ENCODE data around the gene MAP7D1. TPM values are rescaled to one million over a fixed set of nuclear protein-coding genes. Genes with fewer than 3 reads are reported as not detected.

Gene MAP7D1
- total and polyA plus RNA-seq, 10 of the 15 experiments (the other 5 are each of a cell fraction or from before 2014, with no cell fraction given) = 4.4 to 97.6 (median 24.2) TPM

DNA sequence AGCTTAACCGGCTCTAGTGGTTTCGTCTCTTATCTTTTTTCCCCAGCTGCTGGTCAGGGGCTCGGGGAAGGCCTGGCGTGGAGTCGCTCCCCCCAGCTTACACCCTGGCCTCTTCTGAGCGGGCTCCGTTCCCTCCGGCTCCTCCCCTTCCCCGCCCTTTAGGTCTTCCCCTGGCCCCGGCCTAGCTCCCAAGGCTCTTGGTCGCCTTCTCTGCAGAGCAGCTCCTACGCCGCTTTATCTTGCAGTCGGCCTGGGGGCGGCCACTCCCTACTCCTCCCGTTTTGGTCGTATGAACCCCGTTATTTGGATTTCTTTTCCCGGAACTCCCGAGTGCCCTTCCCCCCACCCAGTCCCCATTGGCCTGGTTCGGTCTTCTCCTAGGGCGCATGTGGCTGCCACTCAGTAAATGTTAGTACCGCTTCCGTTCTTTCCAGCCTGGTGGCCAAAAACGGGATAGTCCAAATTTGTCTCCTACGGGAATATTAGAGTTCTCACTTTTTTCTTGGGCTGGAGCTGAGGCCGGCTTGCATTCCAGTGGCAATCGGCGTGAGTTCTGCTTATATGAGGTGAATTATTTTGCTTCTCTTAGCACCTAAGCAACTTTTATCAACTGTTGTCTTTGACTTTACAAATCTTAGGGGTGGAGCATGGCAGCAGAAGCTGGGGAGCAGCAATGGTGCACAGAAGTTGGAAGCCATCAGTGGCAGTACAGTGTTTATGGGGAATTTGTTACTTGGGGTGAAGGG is 68.8 kb downstream of the MAP7D1 start (continued):
- TF ChIP-seq CEBPB (IDR thresholded peaks at IDR 0.05; ENCODE audit: borderline replicate concordance in 1 of 2, low read depth in 2 of 2, low read length in 2 of 2) (no peak), STAT1 (conservative IDR thresholded peaks at IDR 0.05) (no peak), IRF4 (IDR thresholded peaks at IDR 0.05; ENCODE audit: low read depth, low read length) (no peak), CBX3 (IDR thresholded peaks at IDR 0.05; ENCODE audit: borderline replicate concordance, low read depth) (no peak), SP1 (IDR thresholded peaks at IDR 0.05; ENCODE audit: low read depth, low read length) (peak; percentile 46), ZBED1 (IDR thresholded peaks at IDR 0.05; ENCODE audit: borderline replicate concordance) (no peak), ATF7 (IDR thresholded peaks at IDR 0.05; ENCODE audit: low read depth) (no peak)
- TF ChIP-seq, protein P1, sequence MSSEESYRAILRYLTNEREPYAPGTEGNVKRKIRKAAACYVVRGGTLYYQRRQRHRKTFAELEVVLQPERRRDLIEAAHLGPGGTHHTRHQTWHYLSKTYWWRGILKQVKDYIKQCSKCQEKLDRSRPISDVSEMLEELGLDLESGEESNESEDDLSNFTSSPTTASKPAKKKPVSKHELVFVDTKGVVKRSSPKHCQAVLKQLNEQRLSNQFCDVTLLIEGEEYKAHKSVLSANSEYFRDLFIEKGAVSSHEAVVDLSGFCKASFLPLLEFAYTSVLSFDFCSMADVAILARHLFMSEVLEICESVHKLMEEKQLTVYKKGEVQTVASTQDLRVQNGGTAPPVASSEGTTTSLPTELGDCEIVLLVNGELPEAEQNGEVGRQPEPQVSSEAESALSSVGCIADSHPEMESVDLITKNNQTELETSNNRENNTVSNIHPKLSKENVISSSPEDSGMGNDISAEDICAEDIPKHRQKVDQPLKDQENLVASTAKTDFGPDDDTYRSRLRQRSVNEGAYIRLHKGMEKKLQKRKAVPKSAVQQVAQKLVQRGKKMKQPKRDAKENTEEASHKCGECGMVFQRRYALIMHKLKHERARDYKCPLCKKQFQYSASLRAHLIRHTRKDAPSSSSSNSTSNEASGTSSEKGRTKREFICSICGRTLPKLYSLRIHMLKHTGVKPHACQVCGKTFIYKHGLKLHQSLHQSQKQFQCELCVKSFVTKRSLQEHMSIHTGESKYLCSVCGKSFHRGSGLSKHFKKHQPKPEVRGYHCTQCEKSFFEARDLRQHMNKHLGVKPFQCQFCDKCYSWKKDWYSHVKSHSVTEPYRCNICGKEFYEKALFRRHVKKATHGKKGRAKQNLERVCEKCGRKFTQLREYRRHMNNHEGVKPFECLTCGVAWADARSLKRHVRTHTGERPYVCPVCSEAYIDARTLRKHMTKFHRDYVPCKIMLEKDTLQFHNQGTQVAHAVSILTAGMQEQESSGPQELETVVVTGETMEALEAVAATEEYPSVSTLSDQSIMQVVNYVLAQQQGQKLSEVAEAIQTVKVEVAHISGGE (CRISPR knock-in tag; IDR thresholded peaks at IDR 0.05) = no peak
- TF ChIP-seq, protein P2, sequence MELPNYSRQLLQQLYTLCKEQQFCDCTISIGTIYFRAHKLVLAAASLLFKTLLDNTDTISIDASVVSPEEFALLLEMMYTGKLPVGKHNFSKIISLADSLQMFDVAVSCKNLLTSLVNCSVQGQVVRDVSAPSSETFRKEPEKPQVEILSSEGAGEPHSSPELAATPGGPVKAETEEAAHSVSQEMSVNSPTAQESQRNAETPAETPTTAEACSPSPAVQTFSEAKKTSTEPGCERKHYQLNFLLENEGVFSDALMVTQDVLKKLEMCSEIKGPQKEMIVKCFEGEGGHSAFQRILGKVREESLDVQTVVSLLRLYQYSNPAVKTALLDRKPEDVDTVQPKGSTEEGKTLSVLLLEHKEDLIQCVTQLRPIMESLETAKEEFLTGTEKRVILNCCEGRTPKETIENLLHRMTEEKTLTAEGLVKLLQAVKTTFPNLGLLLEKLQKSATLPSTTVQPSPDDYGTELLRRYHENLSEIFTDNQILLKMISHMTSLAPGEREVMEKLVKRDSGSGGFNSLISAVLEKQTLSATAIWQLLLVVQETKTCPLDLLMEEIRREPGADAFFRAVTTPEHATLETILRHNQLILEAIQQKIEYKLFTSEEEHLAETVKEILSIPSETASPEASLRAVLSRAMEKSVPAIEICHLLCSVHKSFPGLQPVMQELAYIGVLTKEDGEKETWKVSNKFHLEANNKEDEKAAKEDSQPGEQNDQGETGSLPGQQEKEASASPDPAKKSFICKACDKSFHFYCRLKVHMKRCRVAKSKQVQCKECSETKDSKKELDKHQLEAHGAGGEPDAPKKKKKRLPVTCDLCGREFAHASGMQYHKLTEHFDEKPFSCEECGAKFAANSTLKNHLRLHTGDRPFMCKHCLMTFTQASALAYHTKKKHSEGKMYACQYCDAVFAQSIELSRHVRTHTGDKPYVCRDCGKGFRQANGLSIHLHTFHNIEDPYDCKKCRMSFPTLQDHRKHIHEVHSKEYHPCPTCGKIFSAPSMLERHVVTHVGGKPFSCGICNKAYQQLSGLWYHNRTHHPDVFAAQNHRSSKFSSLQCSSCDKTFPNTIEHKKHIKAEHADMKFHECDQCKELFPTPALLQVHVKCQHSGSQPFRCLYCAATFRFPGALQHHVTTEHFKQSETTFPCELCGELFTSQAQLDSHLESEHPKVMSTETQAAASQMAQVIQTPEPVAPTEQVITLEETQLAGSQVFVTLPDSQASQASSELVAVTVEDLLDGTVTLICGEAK (IDR thresholded peaks at IDR 0.05; ENCODE audit: borderline replicate concordance) = no peak
- TF ChIP-seq, protein P3, sequence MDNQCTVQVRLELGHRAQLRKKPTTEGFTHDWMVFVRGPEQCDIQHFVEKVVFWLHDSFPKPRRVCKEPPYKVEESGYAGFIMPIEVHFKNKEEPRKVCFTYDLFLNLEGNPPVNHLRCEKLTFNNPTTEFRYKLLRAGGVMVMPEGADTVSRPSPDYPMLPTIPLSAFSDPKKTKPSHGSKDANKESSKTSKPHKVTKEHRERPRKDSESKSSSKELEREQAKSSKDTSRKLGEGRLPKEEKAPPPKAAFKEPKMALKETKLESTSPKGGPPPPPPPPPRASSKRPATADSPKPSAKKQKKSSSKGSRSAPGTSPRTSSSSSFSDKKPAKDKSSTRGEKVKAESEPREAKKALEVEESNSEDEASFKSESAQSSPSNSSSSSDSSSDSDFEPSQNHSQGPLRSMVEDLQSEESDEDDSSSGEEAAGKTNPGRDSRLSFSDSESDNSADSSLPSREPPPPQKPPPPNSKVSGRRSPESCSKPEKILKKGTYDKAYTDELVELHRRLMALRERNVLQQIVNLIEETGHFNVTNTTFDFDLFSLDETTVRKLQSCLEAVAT (IDR thresholded peaks at IDR 0.05) = peak; percentile 67
- TF ChIP-seq, protein P4, sequence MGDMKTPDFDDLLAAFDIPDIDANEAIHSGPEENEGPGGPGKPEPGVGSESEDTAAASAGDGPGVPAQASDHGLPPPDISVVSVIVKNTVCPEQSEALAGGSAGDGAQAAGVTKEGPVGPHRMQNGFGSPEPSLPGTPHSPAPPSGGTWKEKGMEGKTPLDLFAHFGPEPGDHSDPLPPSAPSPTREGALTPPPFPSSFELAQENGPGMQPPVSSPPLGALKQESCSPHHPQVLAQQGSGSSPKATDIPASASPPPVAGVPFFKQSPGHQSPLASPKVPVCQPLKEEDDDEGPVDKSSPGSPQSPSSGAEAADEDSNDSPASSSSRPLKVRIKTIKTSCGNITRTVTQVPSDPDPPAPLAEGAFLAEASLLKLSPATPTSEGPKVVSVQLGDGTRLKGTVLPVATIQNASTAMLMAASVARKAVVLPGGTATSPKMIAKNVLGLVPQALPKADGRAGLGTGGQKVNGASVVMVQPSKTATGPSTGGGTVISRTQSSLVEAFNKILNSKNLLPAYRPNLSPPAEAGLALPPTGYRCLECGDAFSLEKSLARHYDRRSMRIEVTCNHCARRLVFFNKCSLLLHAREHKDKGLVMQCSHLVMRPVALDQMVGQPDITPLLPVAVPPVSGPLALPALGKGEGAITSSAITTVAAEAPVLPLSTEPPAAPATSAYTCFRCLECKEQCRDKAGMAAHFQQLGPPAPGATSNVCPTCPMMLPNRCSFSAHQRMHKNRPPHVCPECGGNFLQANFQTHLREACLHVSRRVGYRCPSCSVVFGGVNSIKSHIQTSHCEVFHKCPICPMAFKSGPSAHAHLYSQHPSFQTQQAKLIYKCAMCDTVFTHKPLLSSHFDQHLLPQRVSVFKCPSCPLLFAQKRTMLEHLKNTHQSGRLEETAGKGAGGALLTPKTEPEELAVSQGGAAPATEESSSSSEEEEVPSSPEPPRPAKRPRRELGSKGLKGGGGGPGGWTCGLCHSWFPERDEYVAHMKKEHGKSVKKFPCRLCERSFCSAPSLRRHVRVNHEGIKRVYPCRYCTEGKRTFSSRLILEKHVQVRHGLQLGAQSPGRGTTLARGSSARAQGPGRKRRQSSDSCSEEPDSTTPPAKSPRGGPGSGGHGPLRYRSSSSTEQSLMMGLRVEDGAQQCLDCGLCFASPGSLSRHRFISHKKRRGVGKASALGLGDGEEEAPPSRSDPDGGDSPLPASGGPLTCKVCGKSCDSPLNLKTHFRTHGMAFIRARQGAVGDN (IDR thresholded peaks at IDR 0.05) = no peak
- TF ChIP-seq, protein P5, sequence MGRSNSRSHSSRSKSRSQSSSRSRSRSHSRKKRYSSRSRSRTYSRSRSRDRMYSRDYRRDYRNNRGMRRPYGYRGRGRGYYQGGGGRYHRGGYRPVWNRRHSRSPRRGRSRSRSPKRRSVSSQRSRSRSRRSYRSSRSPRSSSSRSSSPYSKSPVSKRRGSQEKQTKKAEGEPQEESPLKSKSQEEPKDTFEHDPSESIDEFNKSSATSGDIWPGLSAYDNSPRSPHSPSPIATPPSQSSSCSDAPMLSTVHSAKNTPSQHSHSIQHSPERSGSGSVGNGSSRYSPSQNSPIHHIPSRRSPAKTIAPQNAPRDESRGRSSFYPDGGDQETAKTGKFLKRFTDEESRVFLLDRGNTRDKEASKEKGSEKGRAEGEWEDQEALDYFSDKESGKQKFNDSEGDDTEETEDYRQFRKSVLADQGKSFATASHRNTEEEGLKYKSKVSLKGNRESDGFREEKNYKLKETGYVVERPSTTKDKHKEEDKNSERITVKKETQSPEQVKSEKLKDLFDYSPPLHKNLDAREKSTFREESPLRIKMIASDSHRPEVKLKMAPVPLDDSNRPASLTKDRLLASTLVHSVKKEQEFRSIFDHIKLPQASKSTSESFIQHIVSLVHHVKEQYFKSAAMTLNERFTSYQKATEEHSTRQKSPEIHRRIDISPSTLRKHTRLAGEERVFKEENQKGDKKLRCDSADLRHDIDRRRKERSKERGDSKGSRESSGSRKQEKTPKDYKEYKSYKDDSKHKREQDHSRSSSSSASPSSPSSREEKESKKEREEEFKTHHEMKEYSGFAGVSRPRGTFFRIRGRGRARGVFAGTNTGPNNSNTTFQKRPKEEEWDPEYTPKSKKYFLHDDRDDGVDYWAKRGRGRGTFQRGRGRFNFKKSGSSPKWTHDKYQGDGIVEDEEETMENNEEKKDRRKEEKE (IDR thresholded peaks at IDR 0.05) = no peak
